Uterus (tissue), 2 donors: ENCODE measurements around the gene RPN1.

ENCODE experiments used
- CTCF ChIP-seq, 4 experiments: fragments of 200-600 bp in 2 of 4; fragments of 450-650 bp in 2 of 4; sonication (generic) in 2 of 4; IDR thresholded peaks; one replicate each; pipeline ENCODE4 v1.5.1; 2016 to 2019; ENCODE audit warnings: antibody characterized with exemption in 4 of 4, mild to moderate bottlenecking in 2 of 4, moderate library complexity in 1 of 4
- POLR2A ChIP-seq, 2 donors: fragments of 450-650 bp; IDR thresholded peaks; one replicate each; pipeline ENCODE4 v1.6.1; 2016; ENCODE audit warnings: antibody characterized with exemption in 2 of 2, mild to moderate bottlenecking in 1 of 2, moderate library complexity in 1 of 2

GRCh38 chr3:128587391-128587790 lies 63.2 kb downstream of the RPN1 start:
- TF ChIP-seq CTCF (IDR thresholded peaks at IDR 0.05) (no peak), POLR2A (IDR thresholded peaks at IDR 0.05) (no peak)
